Naive thymus-derived CD8-positive, alpha-beta T cell (primary cell): ENCODE results near the gene LAMA4. TPM values are rescaled to one million over a fixed set of nuclear protein-coding genes. Genes with fewer than 3 reads are reported as not detected.
A peak's percentile ranks its signal among the peaks of the same experiment; 100 is the strongest.

Experiments used
- ATAC-seq, 2 donors: fragments of 150-1000 bp; cut with Tn5 transposase in 1 of 2; sonication (Bioruptor Pico), chemical (Tn5 transposase) in 1 of 2; 1 replicate in 1 of 2; 2 replicates in 1 of 2; pipeline ENCODE4 v1.10.0; 2021; ENCODE audit warnings: mild to moderate bottlenecking in 2 of 2, moderate library complexity in 2 of 2
- POLR2A ChIA-PET: fragments of 350-600 bp; sonication (Branson Sonifier 250); formaldehyde crosslinking; loops from one replicate; lab custom pipeline; 2021; ENCODE audit warnings: antibody characterized with exemption; lab: Charles Lee
- DNase-seq, 10 donors: peaks; one replicate each; pipeline versions ENCODE4 v3.0.0 to v3.0.0-alpha.2; 2020 to 2022
- H3K27ac Mint-ChIP-seq, 10 donors: one replicate each; pipeline ENCODE4 v1.8.0; 2020 to 2022; ENCODE audit warnings: mild to moderate bottlenecking in 10 of 10, mixed read lengths in 10 of 10, moderate library complexity in 4 of 10, inconsistent platforms in 1 of 10
- H3K27me3 Mint-ChIP-seq, 5 donors: one replicate each; pipeline ENCODE4 v1.8.0; 2021 to 2022; ENCODE audit warnings: mixed read lengths in 5 of 5
- H3K36me3 Mint-ChIP-seq, 3 donors: one replicate each; pipeline ENCODE4 v1.8.0; 2020 to 2022; ENCODE audit warnings: mixed read lengths in 3 of 3, mild to moderate bottlenecking in 2 of 3, inconsistent platforms in 1 of 3
- H3K4me1 Mint-ChIP-seq, 4 donors: one replicate each; pipeline ENCODE4 v1.8.0; 2021 to 2022; ENCODE audit warnings: mixed read lengths in 4 of 4
- H3K4me3 Mint-ChIP-seq, 10 donors: one replicate each; pipeline ENCODE4 v1.8.0; 2020 to 2022; ENCODE audit warnings: mild to moderate bottlenecking in 10 of 10, mixed read lengths in 10 of 10, moderate library complexity in 6 of 10, inconsistent platforms in 1 of 10
- H3K9me3 Mint-ChIP-seq, 9 donors: one replicate each; pipeline ENCODE4 v1.8.0; 2020 to 2022; ENCODE audit warnings: mixed read lengths in 9 of 9, mild to moderate bottlenecking in 3 of 9, inconsistent platforms in 1 of 9, moderate library complexity in 1 of 9
- polyA plus RNA-seq, 3 donors: library from polyadenylated mRNA; unstranded; fragments of 300-500 nt; fragmentation: Illumina TruSeq; gene quantifications; one replicate each; pipeline ENCODE4 v1.2.3, GENCODE V29; 2021
- total RNA-seq, 8 experiments: library from RNA in 2 of 8; stranded (reverse) in 2 of 8; gene quantifications; one replicate each; pipeline ENCODE4 v1.2.3 and lab custom pipeline; 2021 to 2026

The LAMA4 gene
- not detected for total RNA-seq
- polyA plus RNA-seq = not detected
- total RNA-seq (lab: John Stamatoyannopoulos, UW) = 0 to 0.59 (median 0) reads per million in 6 experiments

- POLR2A ChIA-PET = no interaction called here
- H3K9me3 Mint-ChIP-seq = no peaks in the 10 kb centered on the region
- H3K4me3 Mint-ChIP-seq = peak within 1 kb of the TSS; percentile 65 to 93 (median 82)
- DNase-seq (peak in 2 of 10 donors; percentile 3), ATAC-seq (peak; percentile 42 to 59)
- no peaks in the 10 kb centered on the region for H3K36me3 Mint-ChIP-seq
- peaks cover 21 to 50% (median 32%) of the 10 kb centered on the region in 5 donors for H3K27me3 Mint-ChIP-seq
- H3K4me1 Mint-ChIP-seq = peaks cover 6 to 19% (median 15%) of the 10 kb centered on the region in 4 donors
- peak within 1 kb of the TSS in 4 of 10 donors; percentile 3 to 32 (median 24) for H3K27ac Mint-ChIP-seq
Measured at GRCh38 chr6:112253841-112254816, at the start of gene LAMA4. Gene LAMA4 (minus strand): TSS chr6:112254567. CDS start chr6:112254150, 417 bp downstream.

GRCh38 chr6:112302142-112302705, 47.9 kb upstream of the LAMA4 start:
- no peaks in the 10 kb centered on the region for H3K9me3 Mint-ChIP-seq
- POLR2A ChIA-PET = no interaction called here
- H3K27ac Mint-ChIP-seq = no peak overlapping the region
- no peak for DNase-seq
- no peaks in the 10 kb centered on the region for H3K36me3 Mint-ChIP-seq
- peaks cover 10 to 33% (median 21%) of the 10 kb centered on the region in 5 donors for H3K27me3 Mint-ChIP-seq
- no peak overlapping the region for H3K4me3 Mint-ChIP-seq
- no peaks in the 10 kb centered on the region for H3K4me1 Mint-ChIP-seq
- ATAC-seq = no peak

GRCh38 chr6:112300896-112301295, 46.5 kb upstream of the LAMA4 start:
- no peaks in the 10 kb centered on the region for H3K4me1 Mint-ChIP-seq
- POLR2A ChIA-PET = no interaction called here
- H3K36me3 Mint-ChIP-seq = no peaks in the 10 kb centered on the region
- ATAC-seq (no peak), DNase-seq (no peak)
- H3K4me3 Mint-ChIP-seq = no peak overlapping the region
- H3K27ac Mint-ChIP-seq = no peak overlapping the region
- no peaks in the 10 kb centered on the region for H3K9me3 Mint-ChIP-seq
- peaks cover 4 to 30% (median 10%) of the 10 kb centered on the region in 5 donors for H3K27me3 Mint-ChIP-seq

DNA sequence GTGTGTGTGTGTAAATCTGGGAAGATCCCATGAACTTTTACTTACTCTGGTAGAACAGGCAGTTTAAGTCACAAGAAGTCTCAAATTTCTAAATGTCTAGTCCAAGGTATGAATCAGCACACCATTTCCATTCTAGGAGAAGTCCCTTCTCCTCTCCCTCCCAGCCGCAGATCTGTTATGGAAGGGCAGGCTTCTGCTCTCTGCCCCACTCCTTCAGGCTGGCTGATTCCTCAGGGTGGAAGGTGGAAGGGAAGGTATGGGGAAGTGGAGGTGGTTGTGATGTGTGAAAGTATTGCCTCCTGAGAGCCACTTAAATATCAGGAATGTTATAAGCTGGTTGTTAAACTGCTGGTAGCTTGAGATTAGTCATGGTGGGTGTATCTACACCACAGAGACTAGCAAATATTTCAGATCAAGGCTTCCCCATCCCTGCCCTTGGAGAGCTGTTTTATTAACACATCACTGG, 44.5 kb upstream of the LAMA4 start:
- Mint-ChIP-seq H3K27ac (no peak overlapping the region), H3K36me3 (no peaks in the 10 kb centered on the region), H3K27me3 (peaks cover 0 to 25% (median 11%) of the 10 kb centered on the region in 5 donors), H3K9me3 (no peaks in the 10 kb centered on the region), H3K4me3 (no peak overlapping the region), H3K4me1 (no peaks in the 10 kb centered on the region)
- POLR2A ChIA-PET = no interaction called here
- ATAC-seq (no peak), DNase-seq (no peak)

GRCh38 chr6:112298021-112298745, 43.8 kb upstream of the LAMA4 start:
- H3K9me3 Mint-ChIP-seq = no peaks in the 10 kb centered on the region
- H3K36me3 Mint-ChIP-seq = no peaks in the 10 kb centered on the region
- no peak overlapping the region for H3K4me3 Mint-ChIP-seq
- POLR2A ChIA-PET = no interaction called here
- H3K4me1 Mint-ChIP-seq = no peaks in the 10 kb centered on the region
- H3K27me3 Mint-ChIP-seq = peaks cover 0 to 23% (median 15%) of the 10 kb centered on the region in 5 donors
- no peak for DNase-seq
- no peak overlapping the region for H3K27ac Mint-ChIP-seq
- no peak for ATAC-seq

- POLR2A ChIA-PET = no interaction called here
- Mint-ChIP-seq H3K4me1 (no peaks in the 10 kb centered on the region), H3K9me3 (no peaks in the 10 kb centered on the region), H3K27me3 (peaks cover 7 to 32% (median 23%) of the 10 kb centered on the region in 5 donors), H3K27ac (no peak overlapping the region), H3K36me3 (peaks cover 0 to 5% (median 0%) of the 10 kb centered on the region in 3 donors), H3K4me3 (no peak overlapping the region)
- no peak for ATAC-seq
- DNase-seq = no peak
Measured at GRCh38 chr6:112296694-112297093, 42.3 kb upstream of the LAMA4 start.

- H3K36me3 Mint-ChIP-seq = peaks cover 0 to 8% (median 0%) of the 10 kb centered on the region in 3 donors
- POLR2A ChIA-PET = no interaction called here
- no peak overlapping the region for H3K27ac Mint-ChIP-seq
- DNase-seq = no peak
- no peak for ATAC-seq
- no peak overlapping the region for H3K4me3 Mint-ChIP-seq
- H3K27me3 Mint-ChIP-seq = peaks cover 9 to 38% (median 24%) of the 10 kb centered on the region in 5 donors
- no peaks in the 10 kb centered on the region for H3K9me3 Mint-ChIP-seq
- no peaks in the 10 kb centered on the region for H3K4me1 Mint-ChIP-seq
Measured at GRCh38 chr6:112296122-112296521, 41.8 kb upstream of the LAMA4 start.

GRCh38 chr6:112291161-112291762, 36.9 kb upstream of the LAMA4 start:
- no peak overlapping the region for H3K4me3 Mint-ChIP-seq
- H3K4me1 Mint-ChIP-seq = peaks cover 0 to 10% (median 7%) of the 10 kb centered on the region in 4 donors
- ATAC-seq (no peak), DNase-seq (no peak)
- no peak overlapping the region for H3K27ac Mint-ChIP-seq
- H3K9me3 Mint-ChIP-seq = no peaks in the 10 kb centered on the region
- POLR2A ChIA-PET = interaction anchor here (0.7 kb wide), 1 partner anchor 548 kb away, joined by 3 read pairs; no protein-coding TSS in a partner anchor
- H3K27me3 Mint-ChIP-seq = peaks cover 7 to 32% (median 21%) of the 10 kb centered on the region in 5 donors
- peaks cover 0 to 8% (median 1%) of the 10 kb centered on the region in 3 donors for H3K36me3 Mint-ChIP-seq

GRCh38 chr6:112289038-112289566, 34.7 kb upstream of the LAMA4 start:
- H3K9me3 Mint-ChIP-seq = no peaks in the 10 kb centered on the region
- H3K36me3 Mint-ChIP-seq = peaks cover 0 to 8% (median 1%) of the 10 kb centered on the region in 3 donors
- DNase-seq (no peak), ATAC-seq (no peak)
- POLR2A ChIA-PET = no interaction called here
- H3K27me3 Mint-ChIP-seq = peaks cover 8 to 24% (median 14%) of the 10 kb centered on the region in 5 donors
- no peak overlapping the region for H3K27ac Mint-ChIP-seq
- peaks cover 1 to 19% (median 14%) of the 10 kb centered on the region in 4 donors for H3K4me1 Mint-ChIP-seq
- H3K4me3 Mint-ChIP-seq = no peak overlapping the region

DNA sequence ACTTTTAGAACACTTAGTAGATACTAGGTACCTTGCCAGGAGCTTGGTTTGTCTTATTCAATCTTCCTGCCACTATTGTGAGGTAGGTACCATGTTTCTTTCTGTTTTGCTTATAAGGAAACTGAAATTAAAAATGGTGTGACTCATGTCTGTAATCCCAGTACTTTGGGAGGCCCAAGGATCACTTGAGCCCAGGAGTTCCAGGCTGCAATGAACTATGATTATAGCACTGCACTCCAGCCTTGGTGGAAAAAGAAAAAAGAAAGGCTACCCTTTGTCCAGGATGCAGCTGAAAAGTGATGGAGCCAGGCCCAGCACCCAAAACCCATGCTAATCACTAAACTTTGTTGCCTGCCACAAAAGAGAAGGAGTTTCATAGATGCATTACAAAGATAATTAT, 34.1 kb upstream of the LAMA4 start:
- Mint-ChIP-seq H3K27me3 (peaks cover 10 to 24% (median 11%) of the 10 kb centered on the region in 5 donors), H3K9me3 (no peaks in the 10 kb centered on the region), H3K36me3 (peaks cover 0 to 8% (median 1%) of the 10 kb centered on the region in 3 donors), H3K4me3 (no peak overlapping the region), H3K27ac (no peak overlapping the region), H3K4me1 (peaks cover 1 to 19% (median 14%) of the 10 kb centered on the region in 4 donors)
- DNase-seq (no peak), ATAC-seq (no peak)
- POLR2A ChIA-PET = no interaction called here

GRCh38 chr6:112287577-112288225, 33.3 kb upstream of the LAMA4 start:
- Mint-ChIP-seq H3K4me1 (peaks cover 1 to 19% (median 14%) of the 10 kb centered on the region in 4 donors), H3K4me3 (no peak overlapping the region), H3K9me3 (no peaks in the 10 kb centered on the region), H3K27ac (no peak overlapping the region), H3K27me3 (peaks cover 10 to 29% (median 14%) of the 10 kb centered on the region in 5 donors), H3K36me3 (peaks cover 0 to 8% (median 1%) of the 10 kb centered on the region in 3 donors)
- POLR2A ChIA-PET = no interaction called here
- no peak for ATAC-seq
- no peak for DNase-seq
